Measurements from ENCODE around the gene BEND4. TPM values are rescaled to one million over a fixed set of nuclear protein-coding genes. Genes with fewer than 3 reads are reported as not detected.
"Not testable (repeated sequence)": the region's sequence is repeated elsewhere in the genome, so short reads cannot be mapped to it uniquely, and the experiment has no call there.

Gene BEND4
- 11.7 TPM for polyA plus RNA-seq (2013)

- Histone ChIP-seq H3K27me3 (replicated peaks in 2 of 5; ENCODE audit: control insufficient read depth in 4 of 5, insufficient read depth in 5 of 5, low read length in 4 of 5) (no peaks in the 10 kb centered on the region), H3K36me3 (ENCODE audit: control insufficient read depth in 4 of 4, insufficient read depth in 4 of 4, low read length in 3 of 4) (no peaks in the 10 kb centered on the region), H3K4me3 (ENCODE audit: control insufficient read depth in 1 of 7, extremely low read depth in 1 of 7, insufficient read depth in 4 of 7, low read depth in 2 of 7, low read length in 6 of 7) (peak within 1 kb of the TSS; percentile 75 to 93 (median 80)), H3K4me1 (ENCODE audit: control extremely low read depth in 1 of 4, control insufficient read depth in 4 of 4, insufficient read depth in 4 of 4, low read length in 3 of 4) (peaks cover 4 to 34% (median 19%) of the 10 kb centered on the region in 4 experiments), H3K9me3 (ENCODE audit: control extremely low read depth in 1 of 5, control insufficient read depth in 4 of 5, insufficient read depth in 2 of 5, low read depth in 1 of 5, low read length in 4 of 5) (no peaks in the 10 kb centered on the region), H3K27ac (ENCODE audit: insufficient read depth in 1 of 2, low read depth in 1 of 2, low read length in 2 of 2, poor library complexity in 1 of 2, severe bottlenecking in 2 of 2) (peak within 1 kb of the TSS in 1 of 2 experiments; percentile 54)
- peak; percentile 85 to 95 (median 93) for DNase-seq
- WGBS (ENCODE audit: insufficient coverage): 3% methylated on average over 37 of the region's 49 CpGs
- CTCF ChIA-PET: interaction anchor here (0.8 to 1.7 kb wide), 6 partner anchors 8 to 134 kb away, joined by 3 to 6 read pairs (median 3); no protein-coding TSS in a partner anchor
- POLR2A ChIA-PET: interaction anchor here (0.6 kb wide), 1 partner anchor 96 kb away, joined by 3 read pairs; no protein-coding TSS in a partner anchor
These were observed at the start of gene BEND4 for GRCh38 chr4:42152507-42153504. BEND4 (minus strand) TSS chr4:42152655; CDS start chr4:42152143, 512 bp downstream.

GRCh38 chr4:42197341-42197740 is 44.9 kb upstream of the BEND4 start:
- CTCF ChIA-PET: no interaction called here
- POLR2A ChIA-PET: no interaction called here
- H3K4me3 ChIP-seq (ENCODE audit: control insufficient read depth in 1 of 7, extremely low read depth in 1 of 7, insufficient read depth in 4 of 7, low read depth in 2 of 7, low read length in 6 of 7): no peak overlapping the region

GRCh38 chr4:42172921-42173320 is 20.5 kb upstream of the BEND4 start:
- ChIA-PET POLR2A (no interaction called here), CTCF (no interaction called here)
- WGBS (ENCODE audit: insufficient coverage): 80% methylated on average over 1 of the region's 2 CpGs
- Histone ChIP-seq H3K4me3 (ENCODE audit: control insufficient read depth in 1 of 7, extremely low read depth in 1 of 7, insufficient read depth in 4 of 7, low read depth in 2 of 7, low read length in 6 of 7) (no peak overlapping the region), H3K9me3 (ENCODE audit: control extremely low read depth in 1 of 5, control insufficient read depth in 4 of 5, insufficient read depth in 2 of 5, low read depth in 1 of 5, low read length in 4 of 5) (peaks cover 0 to 18% (median 0%) of the 10 kb centered on the region in 5 experiments), H3K27me3 (replicated peaks in 2 of 5; ENCODE audit: control insufficient read depth in 4 of 5, insufficient read depth in 5 of 5, low read length in 4 of 5) (no peaks in the 10 kb centered on the region), H3K4me1 (ENCODE audit: control extremely low read depth in 1 of 4, control insufficient read depth in 4 of 4, insufficient read depth in 4 of 4, low read length in 3 of 4) (no peaks in the 10 kb centered on the region), H3K36me3 (ENCODE audit: control insufficient read depth in 4 of 4, insufficient read depth in 4 of 4, low read length in 3 of 4) (no peaks in the 10 kb centered on the region), H3K27ac (ENCODE audit: insufficient read depth in 1 of 2, low read depth in 1 of 2, low read length in 2 of 2, poor library complexity in 1 of 2, severe bottlenecking in 2 of 2) (no peak overlapping the region)
- no peak for DNase-seq

More at GRCh38 chr4:42197341-42197740, 44.9 kb upstream of the BEND4 start:
- 88% methylated on average over 4 of the region's 5 CpGs for WGBS (ENCODE audit: insufficient coverage)
- H3K4me1 ChIP-seq (ENCODE audit: control extremely low read depth in 1 of 4, control insufficient read depth in 4 of 4, insufficient read depth in 4 of 4, low read length in 3 of 4): no peaks in the 10 kb centered on the region
- no peak overlapping the region for H3K27ac ChIP-seq (ENCODE audit: insufficient read depth in 1 of 2, low read depth in 1 of 2, low read length in 2 of 2, poor library complexity in 1 of 2, severe bottlenecking in 2 of 2)
- H3K9me3 ChIP-seq (ENCODE audit: control extremely low read depth in 1 of 5, control insufficient read depth in 4 of 5, insufficient read depth in 2 of 5, low read depth in 1 of 5, low read length in 4 of 5): no peaks in the 10 kb centered on the region
- H3K36me3 ChIP-seq (ENCODE audit: control insufficient read depth in 4 of 4, insufficient read depth in 4 of 4, low read length in 3 of 4): no peaks in the 10 kb centered on the region
- no peaks in the 10 kb centered on the region for H3K27me3 ChIP-seq (replicated peaks in 2 of 5; ENCODE audit: control insufficient read depth in 4 of 5, insufficient read depth in 5 of 5, low read length in 4 of 5)
- DNase-seq: no peak

GRCh38 chr4:42172128-42172790 is 19.8 kb upstream of the BEND4 start:
- H3K27me3 ChIP-seq (replicated peaks in 2 of 5; ENCODE audit: control insufficient read depth in 4 of 5, insufficient read depth in 5 of 5, low read length in 4 of 5): no peaks in the 10 kb centered on the region
- H3K27ac ChIP-seq (ENCODE audit: insufficient read depth in 1 of 2, low read depth in 1 of 2, low read length in 2 of 2, poor library complexity in 1 of 2, severe bottlenecking in 2 of 2): no peak overlapping the region
- H3K36me3 ChIP-seq (ENCODE audit: control insufficient read depth in 4 of 4, insufficient read depth in 4 of 4, low read length in 3 of 4): no peaks in the 10 kb centered on the region
- POLR2A ChIA-PET: no interaction called here
- no peak for DNase-seq
- no peaks in the 10 kb centered on the region for H3K4me1 ChIP-seq (ENCODE audit: control extremely low read depth in 1 of 4, control insufficient read depth in 4 of 4, insufficient read depth in 4 of 4, low read length in 3 of 4)
- 94% methylated on average over 5 of the region's 5 CpGs for WGBS (ENCODE audit: insufficient coverage)
- CTCF ChIA-PET: no interaction called here
- no peak overlapping the region for H3K4me3 ChIP-seq (ENCODE audit: control insufficient read depth in 1 of 7, extremely low read depth in 1 of 7, insufficient read depth in 4 of 7, low read depth in 2 of 7, low read length in 6 of 7)
- peaks cover 0 to 12% (median 0%) of the 10 kb centered on the region in 5 experiments for H3K9me3 ChIP-seq (ENCODE audit: control extremely low read depth in 1 of 5, control insufficient read depth in 4 of 5, insufficient read depth in 2 of 5, low read depth in 1 of 5, low read length in 4 of 5)

GRCh38 chr4:42167709-42168108 is 15.3 kb upstream of the BEND4 start:
- Histone ChIP-seq H3K4me3 (ENCODE audit: control insufficient read depth in 1 of 7, extremely low read depth in 1 of 7, insufficient read depth in 4 of 7, low read depth in 2 of 7, low read length in 6 of 7) (no peak overlapping the region), H3K27me3 (replicated peaks in 2 of 5; ENCODE audit: control insufficient read depth in 4 of 5, insufficient read depth in 5 of 5, low read length in 4 of 5) (no peaks in the 10 kb centered on the region), H3K4me1 (ENCODE audit: control extremely low read depth in 1 of 4, control insufficient read depth in 4 of 4, insufficient read depth in 4 of 4, low read length in 3 of 4) (no peaks in the 10 kb centered on the region), H3K36me3 (ENCODE audit: control insufficient read depth in 4 of 4, insufficient read depth in 4 of 4, low read length in 3 of 4) (no peaks in the 10 kb centered on the region), H3K9me3 (ENCODE audit: control extremely low read depth in 1 of 5, control insufficient read depth in 4 of 5, insufficient read depth in 2 of 5, low read depth in 1 of 5, low read length in 4 of 5) (peaks cover 0 to 4% (median 1%) of the 10 kb centered on the region in 5 experiments), H3K27ac (ENCODE audit: insufficient read depth in 1 of 2, low read depth in 1 of 2, low read length in 2 of 2, poor library complexity in 1 of 2, severe bottlenecking in 2 of 2) (no peak overlapping the region)
- DNase-seq: no peak
- 76% methylated on average over 2 of the region's 5 CpGs for WGBS (ENCODE audit: insufficient coverage)
- ChIA-PET CTCF (interaction anchor here (1.3 kb wide), 1 partner anchor 15 kb away, joined by 3 read pairs; the partner anchor contains the start of gene BEND4), POLR2A (no interaction called here)

- H3K27me3 ChIP-seq (replicated peaks in 2 of 5; ENCODE audit: control insufficient read depth in 4 of 5, insufficient read depth in 5 of 5, low read length in 4 of 5); H3K4me1 ChIP-seq (ENCODE audit: control extremely low read depth in 1 of 4, control insufficient read depth in 4 of 4, insufficient read depth in 4 of 4, low read length in 3 of 4); H3K27ac ChIP-seq (ENCODE audit: insufficient read depth in 1 of 2, low read depth in 1 of 2, low read length in 2 of 2, poor library complexity in 1 of 2, severe bottlenecking in 2 of 2); H3K36me3 ChIP-seq (ENCODE audit: control insufficient read depth in 4 of 4, insufficient read depth in 4 of 4, low read length in 3 of 4); DNase-seq; H3K4me3 ChIP-seq (ENCODE audit: control insufficient read depth in 1 of 7, extremely low read depth in 1 of 7, insufficient read depth in 4 of 7, low read depth in 2 of 7, low read length in 6 of 7); H3K9me3 ChIP-seq (ENCODE audit: control extremely low read depth in 1 of 5, control insufficient read depth in 4 of 5, insufficient read depth in 2 of 5, low read depth in 1 of 5, low read length in 4 of 5): not testable (repeated sequence)
- POLR2A ChIA-PET: interaction anchor here (0.7 kb wide), 1 partner anchor 87 kb away, joined by 3 read pairs; no protein-coding TSS in a partner anchor
- CTCF ChIA-PET: interaction anchor here (1.2 kb wide), 1 partner anchor 21 kb away, joined by 4 read pairs; no protein-coding TSS in a partner anchor
- WGBS (ENCODE audit: insufficient coverage): 98% methylated on average over 6 of the region's 6 CpGs
These were observed 13.7 kb upstream of the BEND4 start for GRCh38 chr4:42166186-42166585.

All from common myeloid progenitor, CD34-positive (primary cell).